Sigmoid colon (tissue), 7 donors: ENCODE results near the gene LGALSL. TPM values are rescaled to one million over a fixed set of nuclear protein-coding genes. Genes with fewer than 3 reads are reported as not detected.

Experiments used
- DNase-seq: peaks from one replicate; pipeline ENCODE4 v3.0.0-alpha.2; 2019
- H3K27ac ChIP-seq, 4 donors: fragments of 200-600 bp; sonication (generic); one replicate each; pipeline ENCODE4 v1.5.1; 2016 to 2019; ENCODE audit warnings: mild to moderate bottlenecking in 1 of 4
- H3K27me3 ChIP-seq, 3 donors: fragments of 200-600 bp; sonication (generic); one replicate each; pipeline ENCODE4 v1.5.1; 2019; ENCODE audit warnings: mild to moderate bottlenecking in 1 of 3
- H3K36me3 ChIP-seq, 4 donors: fragments of 200-600 bp; sonication (generic); one replicate each; pipeline ENCODE4 v1.5.1; 2016 to 2019
- H3K4me1 ChIP-seq, 4 donors: fragments of 200-600 bp; sonication (generic); one replicate each; pipeline ENCODE4 v1.5.1; 2017 to 2019
- H3K4me3 ChIP-seq, 4 donors: fragments of 200-600 bp; sonication (generic); one replicate each; pipeline ENCODE4 v1.5.1; 2017 to 2019; ENCODE audit warnings: mild to moderate bottlenecking in 2 of 4, moderate library complexity in 1 of 4
- H3K9me3 ChIP-seq, 4 donors: fragments of 200-600 bp in 3 of 4; sonication (generic) in 3 of 4; one replicate each; pipeline versions ENCODE4 v1.5.1 to v1.6.1; 2013 to 2019
- CTCF ChIP-seq, 4 experiments: fragments of 450-650 bp in 3 of 4; fragments of 200-600 bp in 1 of 4; IDR thresholded peaks; one replicate each; pipeline ENCODE4 v1.5.1; 2016 to 2019; ENCODE audit warnings: antibody characterized with exemption in 4 of 4, mild to moderate bottlenecking in 3 of 4, moderate library complexity in 2 of 4
- EP300 ChIP-seq, 4 donors: sonication (generic); formaldehyde crosslinking; IDR thresholded peaks; one replicate each; pipeline ENCODE4 v1.6.1; 2017; ENCODE audit warnings: antibody characterized with exemption in 4 of 4
- POLR2A ChIP-seq, 2 donors: fragments of 450-650 bp; IDR thresholded peaks; one replicate each; pipeline ENCODE4 v1.6.1; 2016; ENCODE audit warnings: antibody characterized with exemption in 2 of 2, mild to moderate bottlenecking in 2 of 2, moderate library complexity in 2 of 2
- POLR2AphosphoS5 ChIP-seq, 4 donors: sonication (generic); formaldehyde crosslinking; IDR thresholded peaks; one replicate each; pipeline ENCODE4 v1.6.1; 2017; ENCODE audit warnings: antibody characterized with exemption in 4 of 4
- WGBS, 2 donors: extraction: QIAGEN DNeasy Blood & Tissue Kit; methylation state at CpG; one replicate each; pipeline ENCODE4 v1.1.7; 2013; 5-methylcytosine and 5-hydroxymethylcytosine counted together
- intact Hi-C: fragments of 100-400 bp; cut with DNase I; formaldehyde crosslinking; loops from one replicate; pipeline ENCODE4 v1.15.1; 2023
- polyA plus RNA-seq, 3 donors: library from polyadenylated mRNA; stranded (reverse); fragments of 200-250 nt; gene quantifications; one replicate each; pipeline ENCODE4 v1.2.3, GENCODE V29; 2013
- total RNA-seq, 4 donors: library from RNA; depleted of rRNA; stranded (reverse); fragments of >200 nt; gene quantifications; one replicate each; pipeline ENCODE4 v1.1.0, GENCODE V29; 2016
- donor health status: healthy with polysubstance abuse.
- donor health status: Bipolar disorder and iron deficiency.
- donor health status: healthy.

LGALSL gene
- total and polyA plus RNA-seq, 7 donors = 7.1 to 36.0 (median 10.4) TPM

GRCh38 chr2:64424416-64424987 is 29.5 kb upstream of the LGALSL start:
- TF ChIP-seq POLR2AphosphoS5 (IDR thresholded peaks at IDR 0.05) = no peak
- no peak for TF ChIP-seq EP300 (IDR thresholded peaks at IDR 0.05)
- no peak for TF ChIP-seq CTCF (IDR thresholded peaks at IDR 0.05)
- no peak for TF ChIP-seq POLR2A (IDR thresholded peaks at IDR 0.05)
- Histone ChIP-seq H3K9me3 (no peaks in the 10 kb centered on the region), H3K27ac (no peak overlapping the region), H3K4me3 (no peak overlapping the region), H3K4me1 (no peaks in the 10 kb centered on the region), H3K27me3 (no peaks in the 10 kb centered on the region), H3K36me3 (no peaks in the 10 kb centered on the region)
- WGBS, 2 donors = 73 to 79% methylated on average over 3 of the region's 3 CpGs
- intact Hi-C loops = no loop called here
- DNase-seq = no peak

GRCh38 chr2:64426183-64426952 is 27.6 kb upstream of the LGALSL start:
- 47 to 70% methylated on average over 5 of the region's 5 CpGs for whole genome bisulfite sequencing, 2 donors
- no peak overlapping the region for H3K27ac ChIP-seq
- H3K36me3 ChIP-seq = no peaks in the 10 kb centered on the region
- H3K4me3 ChIP-seq = no peak overlapping the region
- intact Hi-C loops = no loop called here
- no peaks in the 10 kb centered on the region for H3K27me3 ChIP-seq
- TF ChIP-seq CTCF (IDR thresholded peaks at IDR 0.05) (no peak), EP300 (IDR thresholded peaks at IDR 0.05) (no peak), POLR2A (IDR thresholded peaks at IDR 0.05) (no peak), POLR2AphosphoS5 (IDR thresholded peaks at IDR 0.05) (no peak)
- no peaks in the 10 kb centered on the region for H3K4me1 ChIP-seq
- H3K9me3 ChIP-seq = no peaks in the 10 kb centered on the region
- no peak for DNase-seq

GRCh38 chr2:64434039-64434657 is 19.8 kb upstream of the LGALSL start:
- WGBS, 2 donors = 72 to 89% methylated on average over 4 of the region's 4 CpGs
- no peaks in the 10 kb centered on the region for H3K4me1 ChIP-seq
- intact Hi-C loops = no loop called here
- no peaks in the 10 kb centered on the region for H3K27me3 ChIP-seq
- TF ChIP-seq POLR2AphosphoS5 (IDR thresholded peaks at IDR 0.05) = no peak
- TF ChIP-seq EP300 (IDR thresholded peaks at IDR 0.05) = no peak
- TF ChIP-seq CTCF (IDR thresholded peaks at IDR 0.05) = no peak
- no peak for TF ChIP-seq POLR2A (IDR thresholded peaks at IDR 0.05)
- no peaks in the 10 kb centered on the region for H3K9me3 ChIP-seq
- DNase-seq = no peak
- no peak overlapping the region for H3K4me3 ChIP-seq
- no peaks in the 10 kb centered on the region for H3K36me3 ChIP-seq
- no peak overlapping the region for H3K27ac ChIP-seq

GRCh38 chr2:64437883-64438282 is 16.1 kb upstream of the LGALSL start:
- H3K36me3 ChIP-seq = no peaks in the 10 kb centered on the region
- no peak overlapping the region for H3K4me3 ChIP-seq
- TF ChIP-seq POLR2AphosphoS5 (IDR thresholded peaks at IDR 0.05) = no peak
- TF ChIP-seq POLR2A (IDR thresholded peaks at IDR 0.05) = no peak
- no peak for TF ChIP-seq EP300 (IDR thresholded peaks at IDR 0.05)
- no peak for TF ChIP-seq CTCF (IDR thresholded peaks at IDR 0.05)
- no peaks in the 10 kb centered on the region for H3K27me3 ChIP-seq
- H3K4me1 ChIP-seq = no peaks in the 10 kb centered on the region
- 94 to 96% methylated on average over 3 of the region's 3 CpGs for WGBS, 2 donors
- no peaks in the 10 kb centered on the region for H3K9me3 ChIP-seq
- DNase-seq = no peak
- intact Hi-C loops = no loop called here
- no peak overlapping the region for H3K27ac ChIP-seq
